H1 (cell line): ENCODE results near the gene ZBTB46. TPM values are rescaled to one million over a fixed set of nuclear protein-coding genes. Genes with fewer than 3 reads are reported as not detected.

ENCODE experiments used
- CTCF ChIA-PET: fragments of 300-600 bp; sonication (Branson Sonifier 250); formaldehyde crosslinking; loops from one replicate; lab custom pipeline; 2021; ENCODE audit not compliant: partially characterized antibody; lab: Charles Lee
- POLR2A ChIA-PET: fragments of 300-600 bp; sonication (Branson Sonifier 250); formaldehyde crosslinking; loops from one replicate; lab custom pipeline; 2021; ENCODE audit warnings: inconsistent platforms; ENCODE audit not compliant: partially characterized antibody; lab: Charles Lee
- DNase-seq, 2 experiments: peaks; one replicate each; pipeline versions ENCODE4 v3.0.0 to v3.0.0-alpha.2; 2010 to 2022; ENCODE audit warnings: low spot score in 2 of 2, low read depth in 1 of 2, mixed read lengths in 1 of 2
- FAIRE-seq: peaks from 2 replicates; lab custom pipeline; 2011; peaks lifted over from hg19 to GRCh38; lab: Jason Lieb, UNC
- H2AFZ ChIP-seq: 2 replicates; pipeline ENCODE4 v1.8.1; 2012; ENCODE audit warnings: low read length, inconsistent platforms
- H2AK5ac ChIP-seq: 2 replicates; pipeline ENCODE4 v1.6.1; 2013; ENCODE audit warnings: low read depth, low read length
- H2BK120ac ChIP-seq: replicated peaks from 2 replicates; pipeline ENCODE3; 2013; ENCODE audit warnings: low read depth, low read length, inconsistent platforms
- H2BK12ac ChIP-seq: 2 replicates; pipeline ENCODE4 v1.6.1; 2013; ENCODE audit warnings: low read depth, low read length
- H2BK15ac ChIP-seq: 2 replicates; pipeline ENCODE4 v1.6.1; 2013; ENCODE audit warnings: low read length
- H2BK20ac ChIP-seq: 2 replicates; pipeline ENCODE4 v1.6.1; 2013; ENCODE audit warnings: low read length
- H2BK5ac ChIP-seq: 2 replicates; pipeline ENCODE4 v1.6.1; 2013; ENCODE audit warnings: low read depth, low read length
- H3K14ac ChIP-seq: 2 replicates; pipeline ENCODE4 v1.6.1; 2013; ENCODE audit warnings: inconsistent platforms; ENCODE audit not compliant: insufficient read length
- H3K18ac ChIP-seq: 2 replicates; pipeline ENCODE4 v1.6.1; 2013; ENCODE audit warnings: low read length; ENCODE audit errors: extremely low read depth
- H3K23ac ChIP-seq: 2 replicates; pipeline ENCODE4 v1.6.1; 2013; ENCODE audit warnings: inconsistent platforms; ENCODE audit not compliant: insufficient read length
- H3K23me2 ChIP-seq: 2 replicates; pipeline ENCODE4 v1.6.1; 2013; ENCODE audit warnings: low read depth, low read length
- H3K27ac ChIP-seq: 2 replicates; pipeline ENCODE4 v1.6.1; 2011; ENCODE audit warnings: low read depth, low read length, inconsistent platforms
- H3K27me3 ChIP-seq, 4 experiments: replicated peaks in 1 of 4; 1 replicate in 1 of 4; 2 replicates in 3 of 4; pipeline versions ENCODE4 v1.6.1 to v1.8.1; 2011 to 2013; ENCODE audit warnings: low read length in 3 of 4, mild to moderate bottlenecking in 3 of 4, inconsistent platforms in 2 of 4, mixed read lengths in 2 of 4, moderate library complexity in 1 of 4; ENCODE audit not compliant: control insufficient read depth in 3 of 4, insufficient read depth in 3 of 4; ENCODE audit errors: extremely low read depth in 1 of 4
- H3K36me3 ChIP-seq, 4 experiments: 2 replicates each; pipeline versions ENCODE4 v1.6.1 to v1.8.1; 2011 to 2013; ENCODE audit warnings: mild to moderate bottlenecking in 4 of 4, low read length in 3 of 4, moderate library complexity in 2 of 4, control low read depth in 1 of 4, inconsistent platforms in 1 of 4; ENCODE audit not compliant: insufficient read depth in 4 of 4, control insufficient read depth in 2 of 4
- H3K4ac ChIP-seq: replicated peaks from 2 replicates; pipeline ENCODE3; 2013; ENCODE audit warnings: low read length, low read depth, mixed read lengths, inconsistent platforms; ENCODE audit not compliant: insufficient read length
- H3K4me1 ChIP-seq, 4 experiments: replicated peaks in 1 of 4; 1 replicate in 1 of 4; 2 replicates in 3 of 4; pipeline versions ENCODE4 v1.6.1 to v1.8.1; 2011 to 2013; ENCODE audit warnings: low read length in 3 of 4, inconsistent platforms in 2 of 4, mixed read lengths in 1 of 4; ENCODE audit not compliant: insufficient read depth in 4 of 4, control insufficient read depth in 3 of 4
- H3K4me2 ChIP-seq, 2 experiments: 2 replicates each; pipeline versions ENCODE4 v1.6.1 to v1.8.1; 2011 to 2013; ENCODE audit warnings: low read depth in 2 of 2, low read length in 2 of 2, control low read depth in 1 of 2, inconsistent platforms in 1 of 2, mild to moderate bottlenecking in 1 of 2; ENCODE audit not compliant: insufficient read depth in 1 of 2
- H3K4me3 ChIP-seq, 4 experiments: fragments of 200-600, 300-600 bp in 1 of 4; sonication (generic), shearing (Covaris generic), sonication (Bioruptor Twin) in 1 of 4; 2 replicates each; pipeline versions ENCODE4 v1.5.1 to v1.8.1; 2011 to 2016; ENCODE audit warnings: low read length in 4 of 4, low read depth in 3 of 4, control low read depth in 2 of 4, inconsistent platforms in 2 of 4, mild to moderate bottlenecking in 2 of 4, mixed read lengths in 1 of 4, moderate library complexity in 1 of 4; ENCODE audit not compliant: insufficient read depth in 2 of 4; ENCODE audit errors: extremely low read depth in 1 of 4
- H3K56ac ChIP-seq: replicated peaks from 2 replicates; pipeline ENCODE3; 2013; ENCODE audit warnings: low read depth, mild to moderate bottlenecking, mixed read lengths, low read length, inconsistent platforms; ENCODE audit not compliant: insufficient read length
- H3K79me1 ChIP-seq: 2 replicates; pipeline ENCODE4 v1.6.1; 2013; ENCODE audit warnings: low read depth, low read length, control low read depth
- H3K79me2 ChIP-seq, 2 experiments: 2 replicates each; pipeline versions ENCODE4 v1.6.1 to v1.8.1; 2012 to 2013; ENCODE audit warnings: low read length in 2 of 2, mild to moderate bottlenecking in 2 of 2, inconsistent platforms in 1 of 2; ENCODE audit not compliant: insufficient read depth in 2 of 2, control insufficient read depth in 1 of 2
- H3K9ac ChIP-seq, 4 experiments: replicated peaks in 1 of 4; 1 replicate in 1 of 4; 2 replicates in 3 of 4; pipeline versions ENCODE4 v1.6.1 to v1.8.1; 2011 to 2013; ENCODE audit warnings: low read depth in 3 of 4, low read length in 3 of 4, control low read depth in 2 of 4, mild to moderate bottlenecking in 2 of 4, moderate library complexity in 2 of 4, inconsistent platforms in 1 of 4; ENCODE audit errors: extremely low read depth in 1 of 4
- H3K9me3 ChIP-seq, 2 experiments: 2 replicates each; pipeline versions ENCODE4 v1.6.1 to v1.8.1; 2012 to 2013; ENCODE audit warnings: mild to moderate bottlenecking in 2 of 2, moderate library complexity in 2 of 2, control low read depth in 1 of 2, inconsistent platforms in 1 of 2, low read depth in 1 of 2, low read length in 1 of 2, mixed read lengths in 1 of 2; ENCODE audit not compliant: insufficient read depth in 2 of 2
- H4K20me1 ChIP-seq, 2 experiments: replicated peaks in 1 of 2; 2 replicates each; pipeline versions ENCODE3 to v1.8.1; 2011 to 2013; ENCODE audit warnings: inconsistent platforms in 2 of 2, low read length in 2 of 2, mild to moderate bottlenecking in 1 of 2; ENCODE audit not compliant: insufficient read depth in 2 of 2, control insufficient read depth in 1 of 2
- H4K5ac ChIP-seq: 2 replicates; pipeline ENCODE4 v1.6.1; 2013; ENCODE audit warnings: low read length, low read depth, mixed read lengths, inconsistent platforms; ENCODE audit not compliant: insufficient read length
- H4K8ac ChIP-seq: 2 replicates; pipeline ENCODE4 v1.8.0; 2013; ENCODE audit warnings: mild to moderate bottlenecking, moderate library complexity, low read length, inconsistent platforms; ENCODE audit not compliant: insufficient read depth; ENCODE audit errors: extremely low read depth
- H4K91ac ChIP-seq: replicated peaks from 2 replicates; pipeline ENCODE3; 2013; ENCODE audit warnings: low read length, mixed read lengths, inconsistent platforms; ENCODE audit not compliant: insufficient read length
- BACH1 ChIP-seq: IDR thresholded peaks from 2 replicates; pipeline ENCODE4 v1.6.1; 2012; ENCODE audit warnings: low read length, improper control_type of control experiment
- CEBPB ChIP-seq: IDR thresholded peaks from 2 replicates; pipeline ENCODE4 v1.6.1; 2012; ENCODE audit warnings: low read depth, low read length
- CHD2 ChIP-seq: IDR thresholded peaks from 2 replicates; pipeline ENCODE4 v1.6.1; 2012; ENCODE audit warnings: low read length, improper control_type of control experiment
- CTBP2 ChIP-seq: IDR thresholded peaks from 2 replicates; pipeline ENCODE4 v1.7.0; 2011; ENCODE audit warnings: borderline replicate concordance, mild to moderate bottlenecking, moderate library complexity, mixed read lengths, low read length; ENCODE audit not compliant: insufficient read depth, insufficient read length
- EP300 ChIP-seq, 2 experiments: IDR thresholded peaks; 1 replicate in 1 of 2; 2 replicates in 1 of 2; pipeline ENCODE4 v1.6.1; 2011 to 2012; ENCODE audit warnings: low read depth in 2 of 2, low read length in 2 of 2, mild to moderate bottlenecking in 2 of 2, borderline replicate concordance in 1 of 2, inconsistent platforms in 1 of 2, moderate library complexity in 1 of 2
- HDAC2 ChIP-seq, 2 experiments: fragments of 300-600 bp in 1 of 2; sonication (generic) in 1 of 2; IDR thresholded peaks; 2 replicates each; pipeline ENCODE4 v1.6.1; 2011 to 2012; ENCODE audit warnings: low read depth in 2 of 2, low read length in 2 of 2, mild to moderate bottlenecking in 2 of 2, moderate library complexity in 2 of 2, borderline replicate concordance in 1 of 2, inconsistent platforms in 1 of 2
- JUND ChIP-seq: IDR thresholded peaks from 2 replicates; pipeline ENCODE4 v1.6.1; 2011; ENCODE audit warnings: mild to moderate bottlenecking, improper control_type of control experiment, low read length
- RXRA ChIP-seq: IDR thresholded peaks from 2 replicates; pipeline ENCODE4 v1.6.1; 2011; ENCODE audit warnings: low read depth, mild to moderate bottlenecking, low read length, moderate library complexity; ENCODE audit not compliant: insufficient read depth
- SIRT6 ChIP-seq: IDR thresholded peaks from one replicate; pipeline ENCODE4 v1.7.1; 2012; ENCODE audit warnings: low read length, inconsistent platforms
- TAF7 ChIP-seq: optimal IDR thresholded peaks from 2 replicates; pipeline ENCODE3; 2011; ENCODE audit warnings: low read depth, mild to moderate bottlenecking, inconsistent platforms, low read length, moderate library complexity, borderline replicate concordance
- TBP ChIP-seq: IDR thresholded peaks from 2 replicates; pipeline ENCODE4 v1.6.1; 2011; ENCODE audit warnings: low read depth, low read length, improper control_type of control experiment
- TEAD4 ChIP-seq: IDR thresholded peaks from 2 replicates; pipeline ENCODE4 v1.6.1; 2012; ENCODE audit warnings: low read depth, low read length, inconsistent platforms, mixed read lengths
- whole genome bisulfite sequencing, 2 experiments: shearing (Covaris generic) in 1 of 2; methylation state at CpG; one replicate each; pipeline versions ENCODE4 v1.1.6 to v1.1.7; 2013 to 2015; ENCODE audit warnings: low lambda C conversion rate in 2 of 2, mixed read lengths in 2 of 2, inconsistent platforms in 1 of 2, low coverage in 1 of 2, missing lambda C conversion rate in 1 of 2; ENCODE audit not compliant: insufficient replicate concordance in 2 of 2, insufficient coverage in 1 of 2, insufficient read length in 1 of 2; ENCODE audit errors: extremely low coverage in 1 of 2, missing lambda C conversion rate in 1 of 2; 5-methylcytosine and 5-hydroxymethylcytosine counted together
- polyA plus RNA-seq, 7 experiments: library from polyadenylated mRNA; depleted of rRNA in 3 of 7; stranded (reverse) in 5 of 7; unstranded in 2 of 7; fragments of >200 nt in 5 of 7; fragments of 200-250 nt in 2 of 7; gene quantifications; 1 replicate in 5 of 7; 2 replicates in 1 of 7; 4 replicates in 1 of 7; pipeline versions ENCODE4 v1.2.1 to v1.2.3, GENCODE V29; 2011 to 2013; ENCODE audit warnings: missing spikeins in 2 of 7, mixed read lengths in 2 of 7
- total RNA-seq: library from RNA; stranded (reverse); fragmentation: NEBNext Ultra II Directional; extraction: Animal tissue kit (Norgen Biotek cat#: 25700); gene quantifications from 2 replicates; pipeline ENCODE4 v1.2.1, GENCODE V29; 2021
- TF ChIP-seq, protein P1 (sequence below): IDR thresholded peaks from 2 replicates; pipeline ENCODE4 v1.6.1; 2011; ENCODE audit warnings: low read length, improper control_type of control experiment

The ZBTB46 gene
- total and polyA plus RNA-seq, 2 of the 8 experiments (the other 6 are each of a cell fraction or from before 2014, with no cell fraction given), result 6.4 to 22.4 TPM

DNA sequence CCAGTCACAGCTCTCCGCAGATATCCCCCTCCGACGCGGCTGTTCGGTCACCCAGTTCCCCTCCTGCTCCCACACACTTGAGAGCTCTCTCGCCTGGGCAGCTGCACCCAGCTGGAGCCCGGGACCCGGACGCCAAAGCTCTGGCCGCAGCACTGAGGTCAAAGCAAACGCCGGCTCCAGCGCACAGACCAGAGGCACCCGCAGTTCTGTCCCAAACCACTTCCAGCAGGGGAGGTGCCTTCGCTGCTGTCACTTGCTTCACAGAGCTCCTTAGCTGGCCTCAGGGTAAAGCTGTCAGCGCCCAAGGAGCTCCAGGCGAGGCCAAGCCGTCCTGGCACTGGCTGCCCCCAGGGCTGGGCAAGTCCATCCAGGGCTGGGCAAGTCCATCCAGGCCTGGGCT is 63.6 kb downstream of the ZBTB46 start:
- Histone ChIP-seq H3K4me2 (no peak overlapping the region), H4K5ac (no peak overlapping the region), H3K27me3 (no peaks in the 10 kb centered on the region), H2BK20ac (no peak overlapping the region), H2AFZ (no peak overlapping the region), H4K8ac (no peak overlapping the region), H3K23me2 (no peaks in the 10 kb centered on the region; the same call in 1 of the 2 replicates), H2BK15ac (no peak overlapping the region), H2BK12ac (no peak overlapping the region), H4K91ac (no peak overlapping the region), H3K79me2 (no peaks in the 10 kb centered on the region), H3K9ac (no peak overlapping the region), H2BK5ac (no peak overlapping the region), H3K9me3 (no peaks in the 10 kb centered on the region), H3K36me3 (peaks cover 0 to 4% (median 1%) of the 10 kb centered on the region in 4 experiments; a peak in 2 of 8 replicates), H2AK5ac (no peak overlapping the region), H2BK120ac (no peak overlapping the region), H3K4ac (no peak overlapping the region), H3K23ac (no peak overlapping the region), H3K56ac (no peak overlapping the region), H3K18ac (no peak overlapping the region), H3K4me1 (no peaks in the 10 kb centered on the region), H4K20me1 (peaks cover 0 to 2% of the 10 kb centered on the region in 2 experiments), H3K27ac (no peak overlapping the region), H3K79me1 (no peaks in the 10 kb centered on the region; the same call in 1 of the 2 replicates), H3K4me3 (no peak overlapping the region), H3K14ac (no peak overlapping the region)
- ChIA-PET POLR2A (interaction anchor here (0.6 kb wide), 1 partner anchor 206 kb away, joined by 3 read pairs; no protein-coding TSS in a partner anchor), CTCF (interaction anchor here (1.0 to 4.5 kb wide), 2 partner anchors 8 to 232 kb away, joined by 3 to 29 read pairs; no protein-coding TSS in a partner anchor)
- FAIRE-seq, result no peak
- DNase-seq, result no peak
- 92% methylated on average over 18 of the region's 18 CpGs; no CpG with 5 or more reads in 1 of the 2 experiments for WGBS, 2 experiments
- TF ChIP-seq TBP, result no peak
- no peak for TF ChIP-seq RXRA
- no peak for TF ChIP-seq HDAC2 (IDR thresholded peaks at IDR 0.05; ENCODE audit: borderline replicate concordance in 1 of 2, low read depth in 2 of 2, low read length in 2 of 2)
- no peak for TF ChIP-seq SIRT6
- no peak for TF ChIP-seq EP300 (IDR thresholded peaks at IDR 0.05; ENCODE audit: borderline replicate concordance in 1 of 2, low read depth in 2 of 2, low read length in 2 of 2)
- TF ChIP-seq TEAD4, result no peak
- TF ChIP-seq BACH1, result no peak
- TF ChIP-seq CTBP2, result no peak
- TF ChIP-seq, protein P1, sequence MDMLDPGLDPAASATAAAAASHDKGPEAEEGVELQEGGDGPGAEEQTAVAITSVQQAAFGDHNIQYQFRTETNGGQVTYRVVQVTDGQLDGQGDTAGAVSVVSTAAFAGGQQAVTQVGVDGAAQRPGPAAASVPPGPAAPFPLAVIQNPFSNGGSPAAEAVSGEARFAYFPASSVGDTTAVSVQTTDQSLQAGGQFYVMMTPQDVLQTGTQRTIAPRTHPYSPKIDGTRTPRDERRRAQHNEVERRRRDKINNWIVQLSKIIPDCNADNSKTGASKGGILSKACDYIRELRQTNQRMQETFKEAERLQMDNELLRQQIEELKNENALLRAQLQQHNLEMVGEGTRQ, result no peak
- TF ChIP-seq CEBPB, result no peak
- no peak for TF ChIP-seq CHD2
- no peak for TF ChIP-seq TAF7
- no peak for TF ChIP-seq JUND
